HEK293 (cell line): ENCODE data around the gene OR10G2.

Experiments used
- CTCF ChIA-PET: fragments of 350-600 bp; formaldehyde crosslinking; extraction: SDS; loops from one replicate; lab custom pipeline; 2021; ENCODE audit warnings: antibody characterized with exemption; lab: Yijun Ruan, JAX
- POLR2A ChIA-PET: fragments of 300-600 bp; formaldehyde crosslinking; extraction: SDS; loops from one replicate; lab custom pipeline; 2020; ENCODE audit warnings: antibody characterized with exemption, inconsistent platforms; lab: Yijun Ruan, JAX
- H3K27ac ChIP-seq: fragments of 200-500 bp; sonication (Bioruptor generic); 2 replicates; pipeline ENCODE4 v1.5.1; 2014; ENCODE audit warnings: low read depth, low read length, control low read depth, inconsistent platforms; ENCODE audit errors: extremely low read depth
- H3K36me3 ChIP-seq, 2 experiments: fragments of 200-500 bp in 1 of 2; sonication (Bioruptor generic) in 1 of 2; 1 replicate in 1 of 2; 2 replicates in 1 of 2; pipeline ENCODE4 v1.5.1; 2014 to 2017; ENCODE audit warnings: inconsistent platforms in 2 of 2, low read length in 2 of 2; ENCODE audit not compliant: control insufficient read depth in 2 of 2, insufficient read depth in 1 of 2
- H3K4me1 ChIP-seq: fragments of 200-500 bp; sonication (Bioruptor generic); 2 replicates; pipeline ENCODE4 v1.5.1; 2014; ENCODE audit warnings: mild to moderate bottlenecking, low read length, inconsistent platforms; ENCODE audit not compliant: control insufficient read depth, insufficient read depth
- H3K4me3 ChIP-seq: 2 replicates; pipeline ENCODE4 v1.5.1; 2011; ENCODE audit warnings: low read depth, mild to moderate bottlenecking, control low read depth, low read length, moderate library complexity
- H3K9me3 ChIP-seq: fragments of 200-500 bp; sonication (Bioruptor generic); 2 replicates; pipeline ENCODE4 v1.5.1; 2014; ENCODE audit warnings: low read depth, low read length, inconsistent platforms; ENCODE audit not compliant: control insufficient read depth, insufficient read depth
- BCL6B ChIP-seq: fragments of 450-650 bp; formaldehyde crosslinking; IDR thresholded peaks from 2 replicates; pipeline ENCODE4 v1.5.1; 2017; ENCODE audit warnings: missing biosample characterization, missing genetic modification characterization
- HOXA7 ChIP-seq: sonication (generic); formaldehyde crosslinking; IDR thresholded peaks from 2 replicates; pipeline ENCODE4 v1.8.1; 2022; ENCODE audit warnings: missing genetic modification reagents, borderline replicate concordance
- PRDM1 ChIP-seq: fragments of 450-650 bp; formaldehyde crosslinking; IDR thresholded peaks from 2 replicates; pipeline ENCODE4; 2016; ENCODE audit warnings: missing biosample characterization, missing genetic modification characterization
- PRDM2 ChIP-seq: fragments of 450-650 bp; formaldehyde crosslinking; IDR thresholded peaks from 2 replicates; pipeline ENCODE4 v1.5.1; 2016; ENCODE audit warnings: missing biosample characterization, missing genetic modification characterization, borderline replicate concordance
- REST ChIP-seq: fragments of 450-650 bp; formaldehyde crosslinking; IDR thresholded peaks from 2 replicates; pipeline ENCODE4 v1.5.1; 2016; ENCODE audit warnings: missing biosample characterization, missing genetic modification characterization
- SP2 ChIP-seq: fragments of 450-650 bp; formaldehyde crosslinking; IDR thresholded peaks from 2 replicates; pipeline ENCODE4 v1.5.1; 2016; ENCODE audit warnings: missing biosample characterization, missing genetic modification characterization
- YY2 ChIP-seq: fragments of 450-650 bp; formaldehyde crosslinking; IDR thresholded peaks from 2 replicates; pipeline ENCODE4 v1.5.1; 2016; ENCODE audit warnings: missing biosample characterization, missing genetic modification characterization
- ZNF221 ChIP-seq: fragments of 450-650 bp; formaldehyde crosslinking; IDR thresholded peaks from 2 replicates; pipeline ENCODE4 v1.5.1; 2017; ENCODE audit warnings: missing biosample characterization, missing genetic modification characterization, borderline replicate concordance
- ZNF26 ChIP-seq: fragments of 450-650 bp; formaldehyde crosslinking; IDR thresholded peaks from 2 replicates; pipeline ENCODE4 v1.5.1; 2016; ENCODE audit warnings: missing biosample characterization, missing genetic modification characterization
- ZNF302 ChIP-seq: fragments of 450-650 bp; formaldehyde crosslinking; IDR thresholded peaks from 2 replicates; pipeline ENCODE4 v1.5.1; 2016; ENCODE audit warnings: missing biosample characterization, missing genetic modification characterization, low read depth
- ZNF311 ChIP-seq: fragments of 450-650 bp; formaldehyde crosslinking; IDR thresholded peaks from 2 replicates; pipeline ENCODE4 v1.5.1; 2017; ENCODE audit warnings: missing biosample characterization, missing genetic modification characterization, borderline replicate concordance
- ZNF354C ChIP-seq: fragments of 450-650 bp; formaldehyde crosslinking; IDR thresholded peaks from 2 replicates; pipeline ENCODE4 v1.5.1; 2016; ENCODE audit warnings: missing biosample characterization, missing genetic modification characterization, low read depth, borderline replicate concordance
- ZNF404 ChIP-seq: fragments of 450-650 bp; formaldehyde crosslinking; IDR thresholded peaks from 2 replicates; pipeline ENCODE4 v1.5.1; 2017; ENCODE audit warnings: missing biosample characterization, missing genetic modification characterization
- ZNF423 ChIP-seq: fragments of 450-650 bp; formaldehyde crosslinking; IDR thresholded peaks from 2 replicates; pipeline ENCODE4 v1.5.1; 2016; ENCODE audit warnings: missing biosample characterization, missing genetic modification characterization
- ZNF530 ChIP-seq: fragments of 450-650 bp; formaldehyde crosslinking; IDR thresholded peaks from 2 replicates; pipeline ENCODE4 v1.5.1; 2016; ENCODE audit warnings: low read depth, missing biosample characterization, missing genetic modification characterization
- ZNF544 ChIP-seq: fragments of 450-650 bp; formaldehyde crosslinking; IDR thresholded peaks from 2 replicates; pipeline ENCODE4 v1.5.0; 2017; ENCODE audit warnings: missing biosample characterization, missing genetic modification characterization
- ZNF629 ChIP-seq: fragments of 450-650 bp; formaldehyde crosslinking; IDR thresholded peaks from 2 replicates; pipeline ENCODE4 v1.5.1; 2017; ENCODE audit warnings: missing biosample characterization, missing genetic modification characterization
- ZNF677 ChIP-seq: fragments of 450-650 bp; IDR thresholded peaks from 2 replicates; pipeline ENCODE4 v1.5.0; 2018; ENCODE audit warnings: missing biosample characterization, mild to moderate bottlenecking, missing genetic modification characterization, moderate library complexity
- ZNF747 ChIP-seq: fragments of 450-650 bp; formaldehyde crosslinking; IDR thresholded peaks from 2 replicates; pipeline ENCODE4 v1.5.1; 2016; ENCODE audit warnings: missing biosample characterization, missing genetic modification characterization
- ZSCAN23 ChIP-seq: fragments of 450-650 bp; formaldehyde crosslinking; IDR thresholded peaks from 2 replicates; pipeline ENCODE4 v1.5.1; 2016; ENCODE audit warnings: missing biosample characterization, missing genetic modification characterization
- ZSCAN4 ChIP-seq: fragments of 450-650 bp; formaldehyde crosslinking; IDR thresholded peaks from 2 replicates; pipeline ENCODE4 v1.5.1; 2017; ENCODE audit warnings: missing biosample characterization, missing genetic modification characterization

The OR10G2 gene

GRCh38 chr14:21656980-21657379, 22.2 kb upstream of the OR10G2 start (continued):
- no peak for TF ChIP-seq BCL6B (tag by site-specific recombination)
- no peak for TF ChIP-seq ZNF311 (tag by site-specific recombination)
- no peak for TF ChIP-seq ZNF221
- no peak for TF ChIP-seq YY2 (tag by site-specific recombination)
- no peak for TF ChIP-seq REST

GRCh38 chr14:21654215-21654614, 19.5 kb upstream of the OR10G2 start:
- no peaks in the 10 kb centered on the region for H3K9me3 ChIP-seq
- H3K27ac ChIP-seq, result no peak overlapping the region
- TF ChIP-seq SP2 (no peak), PRDM1 (tag by site-specific recombination) (no peak), ZSCAN4 (tag by site-specific recombination) (peak; percentile 99)
- H3K4me3 ChIP-seq, result no peak overlapping the region
- H3K4me1 ChIP-seq, result no peaks in the 10 kb centered on the region
- CTCF ChIA-PET, result no interaction called here
- POLR2A ChIA-PET, result no interaction called here
- no peaks in the 10 kb centered on the region for H3K36me3 ChIP-seq

- Histone ChIP-seq H3K36me3 (no peaks in the 10 kb centered on the region), H3K4me1 (no peaks in the 10 kb centered on the region), H3K4me3 (no peak within 1 kb of the TSS), H3K27ac (no peak within 1 kb of the TSS), H3K9me3 (no peaks in the 10 kb centered on the region)
- ChIA-PET CTCF (no interaction called here), POLR2A (no interaction called here)
- TF ChIP-seq ZSCAN23 (tag by site-specific recombination) (no peak), HOXA7 (CRISPR knock-in tag) (no peak), ZNF544 (tag by site-specific recombination) (no peak), ZNF404 (tag by site-specific recombination) (no peak), ZNF423 (tag by site-specific recombination) (no peak), ZNF747 (tag by site-specific recombination) (no peak), PRDM2 (no peak), ZNF26 (tag by site-specific recombination) (no peak), ZNF354C (tag by site-specific recombination) (no peak), ZNF629 (no peak), ZNF677 (no peak), ZNF530 (no peak), ZNF302 (tag by site-specific recombination) (no peak)
Measured at GRCh38 chr14:21653331-21653885, 18.7 kb upstream of the OR10G2 start, which contains the start of gene OR4E2. Gene OR4E2, plus strand, starts transcription at chr14:21653835. Its CDS starts 11,248 bp downstream, at chr14:21665083.
